Memory B cell (primary cell): ENCODE measurements around the gene MTARC2.

Experiments used
- ATAC-seq: fragments of 150-1000 bp; cut with Tn5 transposase; 2 replicates; pipeline ENCODE4 v1.10.0; 2021; ENCODE audit warnings: low read depth, mild to moderate bottlenecking, moderate library complexity
- DNase-seq, 2 donors: peaks; one replicate each; pipeline ENCODE4 v3.0.0; 2022; ENCODE audit warnings: low spot score in 2 of 2
- H3K27ac Mint-ChIP-seq: one replicate; pipeline ENCODE4 v1.8.0; 2022; ENCODE audit warnings: mild to moderate bottlenecking, moderate library complexity, mixed read lengths
- H3K27me3 Mint-ChIP-seq: one replicate; pipeline ENCODE4 v1.8.0; 2022; ENCODE audit warnings: mixed read lengths
- H3K36me3 Mint-ChIP-seq: one replicate; pipeline ENCODE4 v1.8.0; 2022; ENCODE audit warnings: mild to moderate bottlenecking, mixed read lengths
- H3K4me1 Mint-ChIP-seq: one replicate; pipeline ENCODE4 v1.8.0; 2022; ENCODE audit warnings: mixed read lengths
- H3K4me3 Mint-ChIP-seq: one replicate; pipeline ENCODE4 v1.8.0; 2022; ENCODE audit warnings: mild to moderate bottlenecking, moderate library complexity, mixed read lengths
- H3K9me3 Mint-ChIP-seq: one replicate; pipeline ENCODE4 v1.8.0; 2022; ENCODE audit warnings: mixed read lengths

MTARC2 gene

GRCh38 chr1:220809187-220809550 lies 61.0 kb downstream of the MTARC2 start:
- DNase-seq: no peak
- H3K27me3 Mint-ChIP-seq: peaks cover 7% of the 10 kb centered on the region
- no peak overlapping the region for H3K27ac Mint-ChIP-seq
- no peaks in the 10 kb centered on the region for H3K9me3 Mint-ChIP-seq
- no peak for ATAC-seq
- H3K36me3 Mint-ChIP-seq: peaks cover 4% of the 10 kb centered on the region
- no peak overlapping the region for H3K4me3 Mint-ChIP-seq
- H3K4me1 Mint-ChIP-seq: peaks cover 6% of the 10 kb centered on the region

GRCh38 chr1:220809704-220810103 lies 61.6 kb downstream of the MTARC2 start:
- Mint-ChIP-seq H3K4me1 (peaks cover 6% of the 10 kb centered on the region), H3K36me3 (peaks cover 4% of the 10 kb centered on the region), H3K27me3 (peaks cover 7% of the 10 kb centered on the region), H3K9me3 (no peaks in the 10 kb centered on the region), H3K27ac (no peak overlapping the region), H3K4me3 (no peak overlapping the region)
- DNase-seq: no peak
- no peak for ATAC-seq

- Mint-ChIP-seq H3K27ac (no peak overlapping the region), H3K4me3 (peak overlapping the region; percentile 81), H3K4me1 (peaks cover 6% of the 10 kb centered on the region), H3K36me3 (peaks cover 4% of the 10 kb centered on the region), H3K9me3 (no peaks in the 10 kb centered on the region), H3K27me3 (peaks cover 7% of the 10 kb centered on the region)
- ATAC-seq: peak; percentile 94
- peak; percentile 65 to 66 for DNase-seq
Measured at GRCh38 chr1:220810179-220810653, 62.1 kb downstream of the MTARC2 start.

GRCh38 chr1:220810963-220811362 lies 62.8 kb downstream of the MTARC2 start:
- ATAC-seq (no peak), DNase-seq (no peak)
- peaks cover 4% of the 10 kb centered on the region for H3K36me3 Mint-ChIP-seq
- no peak overlapping the region for H3K4me3 Mint-ChIP-seq
- peaks cover 7% of the 10 kb centered on the region for H3K27me3 Mint-ChIP-seq
- no peak overlapping the region for H3K27ac Mint-ChIP-seq
- peaks cover 6% of the 10 kb centered on the region for H3K4me1 Mint-ChIP-seq
- H3K9me3 Mint-ChIP-seq: no peaks in the 10 kb centered on the region

- Mint-ChIP-seq H3K4me3 (no peak overlapping the region), H3K4me1 (peaks cover 6% of the 10 kb centered on the region), H3K27ac (no peak overlapping the region), H3K36me3 (peaks cover 4% of the 10 kb centered on the region), H3K27me3 (peaks cover 7% of the 10 kb centered on the region), H3K9me3 (no peaks in the 10 kb centered on the region)
- DNase-seq: no peak
- ATAC-seq: no peak
Measured at GRCh38 chr1:220811695-220812094, 63.6 kb downstream of the MTARC2 start.

GRCh38 chr1:220812308-220812707 lies 64.2 kb downstream of the MTARC2 start:
- ATAC-seq: no peak
- no peak for DNase-seq
- peaks cover 7% of the 10 kb centered on the region for H3K27me3 Mint-ChIP-seq
- no peak overlapping the region for H3K4me3 Mint-ChIP-seq
- peaks cover 6% of the 10 kb centered on the region for H3K36me3 Mint-ChIP-seq
- H3K27ac Mint-ChIP-seq: no peak overlapping the region
- H3K9me3 Mint-ChIP-seq: no peaks in the 10 kb centered on the region
- H3K4me1 Mint-ChIP-seq: peaks cover 6% of the 10 kb centered on the region

GRCh38 chr1:220813013-220813412 lies 64.9 kb downstream of the MTARC2 start:
- Mint-ChIP-seq H3K4me1 (peaks cover 6% of the 10 kb centered on the region), H3K27me3 (peaks cover 7% of the 10 kb centered on the region), H3K4me3 (no peak overlapping the region), H3K36me3 (peaks cover 7% of the 10 kb centered on the region), H3K27ac (no peak overlapping the region), H3K9me3 (no peaks in the 10 kb centered on the region)
- DNase-seq: no peak
- no peak for ATAC-seq

- Mint-ChIP-seq H3K27me3 (peaks cover 9% of the 10 kb centered on the region), H3K4me1 (peaks cover 2% of the 10 kb centered on the region), H3K27ac (no peak overlapping the region), H3K36me3 (peaks cover 8% of the 10 kb centered on the region), H3K4me3 (no peak overlapping the region), H3K9me3 (peaks cover under 1% of the 10 kb centered on the region)
- ATAC-seq (no peak), DNase-seq (no peak)
Measured at GRCh38 chr1:220815409-220815808, 67.3 kb downstream of the MTARC2 start.

- H3K4me1 Mint-ChIP-seq: no peaks in the 10 kb centered on the region
- H3K9me3 Mint-ChIP-seq: peaks cover 2% of the 10 kb centered on the region
- no peak overlapping the region for H3K4me3 Mint-ChIP-seq
- H3K27me3 Mint-ChIP-seq: peaks cover 2% of the 10 kb centered on the region
- H3K36me3 Mint-ChIP-seq: peaks cover 5% of the 10 kb centered on the region
- no peak for ATAC-seq
- no peak for DNase-seq
- H3K27ac Mint-ChIP-seq: no peak overlapping the region
Measured at GRCh38 chr1:220817907-220818306, 69.8 kb downstream of the MTARC2 start.

GRCh38 chr1:220818421-220819173 lies 70.5 kb downstream of the MTARC2 start:
- Mint-ChIP-seq H3K36me3 (peaks cover 5% of the 10 kb centered on the region), H3K4me1 (no peaks in the 10 kb centered on the region), H3K9me3 (peaks cover 2% of the 10 kb centered on the region), H3K27me3 (peaks cover 4% of the 10 kb centered on the region), H3K27ac (peak overlapping the region; percentile 60), H3K4me3 (no peak overlapping the region)
- DNase-seq (no peak), ATAC-seq (no peak)

- Mint-ChIP-seq H3K4me1 (no peaks in the 10 kb centered on the region), H3K27ac (no peak overlapping the region), H3K4me3 (no peak overlapping the region), H3K27me3 (peaks cover 7% of the 10 kb centered on the region), H3K36me3 (peaks cover 5% of the 10 kb centered on the region), H3K9me3 (peaks cover 2% of the 10 kb centered on the region)
- DNase-seq (no peak), ATAC-seq (no peak)
Measured at GRCh38 chr1:220819467-220820026, 71.4 kb downstream of the MTARC2 start.

GRCh38 chr1:220824031-220824989 lies 76.2 kb downstream of the MTARC2 start:
- Mint-ChIP-seq H3K9me3 (peaks cover 2% of the 10 kb centered on the region), H3K4me3 (no peak overlapping the region), H3K4me1 (no peaks in the 10 kb centered on the region), H3K27me3 (peaks cover 12% of the 10 kb centered on the region), H3K27ac (no peak overlapping the region), H3K36me3 (peaks cover 3% of the 10 kb centered on the region)
- DNase-seq (no peak), ATAC-seq (no peak)

GRCh38 chr1:220825819-220826551 lies 77.9 kb downstream of the MTARC2 start:
- Mint-ChIP-seq H3K27ac (no peak overlapping the region), H3K36me3 (peaks cover 4% of the 10 kb centered on the region), H3K27me3 (peaks cover 13% of the 10 kb centered on the region), H3K9me3 (no peaks in the 10 kb centered on the region), H3K4me3 (no peak overlapping the region), H3K4me1 (no peaks in the 10 kb centered on the region)
- ATAC-seq (no peak), DNase-seq (no peak)
